NCI-H1417 treated with DMSO at 0.1 percent for 48 hours (cell line): ENCODE data around the gene FANCC.

Experiments used
- DNase-seq: peaks from one replicate; lab custom pipeline; 2025; lab: John Stamatoyannopoulos, UW

FANCC gene

GRCh38 chr9:95317119-95317892, at the start of gene FANCC:
TSS of gene FANCC (minus strand) at chr9:95317709. CDS start at chr9:95249291, 68,418 bp downstream.
- DNase-seq: peak; percentile 86

GRCh38 chr9:95366731-95367325, 49.3 kb upstream of the FANCC start:
- no peak for DNase-seq

GRCh38 chr9:95365766-95366165, 48.3 kb upstream of the FANCC start:
- no peak for DNase-seq

- no peak for DNase-seq
Measured at GRCh38 chr9:95363051-95363841, 45.7 kb upstream of the FANCC start.

GRCh38 chr9:95360866-95361265, 43.4 kb upstream of the FANCC start:
- no peak for DNase-seq

- no peak for DNase-seq
Measured at GRCh38 chr9:95357316-95357715, 39.8 kb upstream of the FANCC start.

- DNase-seq: no peak
Measured at GRCh38 chr9:95355500-95355899, 38.0 kb upstream of the FANCC start.

GRCh38 chr9:95351051-95351450, 33.5 kb upstream of the FANCC start:
- DNase-seq: no peak

GRCh38 chr9:95350266-95350665, 32.8 kb upstream of the FANCC start:
- no peak for DNase-seq

- no peak for DNase-seq
Measured at GRCh38 chr9:95349091-95350038, 31.9 kb upstream of the FANCC start.

- no peak for DNase-seq
Measured at GRCh38 chr9:95346021-95346420, 28.5 kb upstream of the FANCC start.

GRCh38 chr9:95344735-95345325, 27.3 kb upstream of the FANCC start:
- no peak for DNase-seq

- DNase-seq: no peak
Measured at GRCh38 chr9:95343725-95344287, 26.3 kb upstream of the FANCC start.

GRCh38 chr9:95342571-95342970, 25.1 kb upstream of the FANCC start:
- DNase-seq: no peak

- DNase-seq: no peak
Measured at GRCh38 chr9:95341293-95341962, 23.9 kb upstream of the FANCC start.

- DNase-seq: no peak
Measured at GRCh38 chr9:95338243-95338642, 20.7 kb upstream of the FANCC start.

GRCh38 chr9:95336281-95336680, 18.8 kb upstream of the FANCC start:
- no peak for DNase-seq

GRCh38 chr9:95333426-95333825, 15.9 kb upstream of the FANCC start:
- DNase-seq: no peak

GRCh38 chr9:95332860-95333259, 15.4 kb upstream of the FANCC start:
- DNase-seq: no peak

GRCh38 chr9:95330720-95331404, 13.4 kb upstream of the FANCC start:
- DNase-seq: no peak
